Uterus (tissue), 4 donors: ENCODE results near the gene PAX4. TPM values are rescaled to one million over a fixed set of nuclear protein-coding genes. Genes with fewer than 3 reads are reported as not detected.
"Not testable (repeated sequence)": the region's sequence is repeated elsewhere in the genome, so short reads cannot be mapped to it uniquely, and the experiment has no call there.

Experiments used
- DNase-seq, 2 donors: peaks; one replicate each; pipeline ENCODE4 v3.0.0-alpha.2; 2019 to 2020
- H3K27ac ChIP-seq, 2 donors: fragments of 200-600 bp; sonication (generic); 1 replicate in 1 of 2; 2 replicates in 1 of 2; pipeline ENCODE4 v1.5.1; 2016 to 2018
- H3K27me3 ChIP-seq, 2 donors: fragments of 200-600 bp; sonication (generic); one replicate each; pipeline ENCODE4 v1.5.1; 2018 to 2019; ENCODE audit warnings: control low read depth in 1 of 2
- H3K36me3 ChIP-seq, 2 donors: fragments of 200-600 bp; sonication (generic); one replicate each; pipeline ENCODE4 v1.5.1; 2019; ENCODE audit warnings: control low read depth in 1 of 2
- H3K4me1 ChIP-seq, 2 donors: fragments of 200-600 bp; sonication (generic); one replicate each; pipeline ENCODE4 v1.5.1; 2018 to 2019; ENCODE audit warnings: control low read depth in 1 of 2
- H3K4me3 ChIP-seq, 2 donors: fragments of 200-600 bp; sonication (generic); 1 replicate in 1 of 2; 2 replicates in 1 of 2; pipeline ENCODE4 v1.5.1; 2018 to 2019; ENCODE audit warnings: mild to moderate bottlenecking in 1 of 2
- H3K9me3 ChIP-seq, 2 donors: fragments of 200-600 bp; sonication (generic); one replicate each; pipeline ENCODE4 v1.5.1; 2019; ENCODE audit warnings: control low read depth in 1 of 2
- POLR2A ChIP-seq, 2 donors: fragments of 450-650 bp; IDR thresholded peaks; one replicate each; pipeline ENCODE4 v1.6.1; 2016; ENCODE audit warnings: antibody characterized with exemption in 2 of 2, mild to moderate bottlenecking in 1 of 2, moderate library complexity in 1 of 2
- intact Hi-C: fragments of 100-400 bp; cut with DNase I; formaldehyde crosslinking; loops from one replicate; pipeline ENCODE4 v1.15.1; 2023; ENCODE audit warnings: low total_unique reads
- total RNA-seq, 4 donors: library from RNA; depleted of rRNA in 3 of 4; stranded (reverse); fragments of >200 nt in 3 of 4; gene quantifications; one replicate each; pipeline versions ENCODE4 v1.1.0 to v1.2.4, GENCODE V29; 2014 to 2023
- TF ChIP-seq, protein P1 (sequence below), 4 experiments: fragments of 200-600 bp in 2 of 4; fragments of 450-650 bp in 2 of 4; sonication (generic) in 2 of 4; IDR thresholded peaks; one replicate each; pipeline ENCODE4 v1.5.1; 2016 to 2019; ENCODE audit warnings: antibody characterized with exemption in 4 of 4, mild to moderate bottlenecking in 2 of 4, moderate library complexity in 1 of 4
- donor health status: DM: yes; HTN: yes; CAD: no.

The PAX4 gene
- total RNA-seq, 4 donors from 2014 or later: not detected

DNA sequence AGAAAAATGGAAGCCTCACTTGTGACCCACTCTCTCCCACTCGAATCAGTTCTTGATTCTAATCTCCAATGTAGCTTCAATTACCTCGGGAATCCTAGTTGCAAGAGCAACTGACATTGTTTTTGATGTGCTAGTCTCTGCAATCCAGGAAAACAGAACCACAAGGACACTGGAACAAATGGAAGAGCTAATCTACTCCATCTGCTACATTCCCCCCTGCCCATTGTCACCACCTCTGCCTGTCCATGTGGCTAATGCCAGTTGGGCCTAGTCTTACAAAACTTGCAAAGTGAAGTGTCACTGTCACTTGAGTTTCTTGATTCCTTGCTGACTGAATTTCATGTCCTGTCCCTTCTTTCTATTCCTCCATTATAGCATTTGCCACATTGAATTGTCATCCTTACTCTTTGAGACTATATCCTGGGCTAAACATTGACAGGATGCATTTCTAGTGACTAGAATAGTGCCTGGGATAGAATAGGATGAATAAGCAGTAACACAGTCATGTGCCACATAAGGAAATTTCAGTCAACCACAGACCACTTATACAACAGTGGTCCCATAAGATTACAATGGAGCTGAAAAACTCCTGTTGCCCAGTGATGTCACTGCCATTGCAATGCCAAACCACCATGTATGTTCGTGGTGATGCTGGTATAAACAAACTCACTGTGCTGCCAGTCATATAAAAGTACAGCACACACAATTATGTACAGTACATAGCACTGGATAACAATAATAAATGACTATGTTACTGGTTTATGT lies 46.0 kb downstream of the PAX4 start:
- Histone ChIP-seq H3K27ac (no peak overlapping the region), H3K4me1 (no peaks in the 10 kb centered on the region)

DNA sequence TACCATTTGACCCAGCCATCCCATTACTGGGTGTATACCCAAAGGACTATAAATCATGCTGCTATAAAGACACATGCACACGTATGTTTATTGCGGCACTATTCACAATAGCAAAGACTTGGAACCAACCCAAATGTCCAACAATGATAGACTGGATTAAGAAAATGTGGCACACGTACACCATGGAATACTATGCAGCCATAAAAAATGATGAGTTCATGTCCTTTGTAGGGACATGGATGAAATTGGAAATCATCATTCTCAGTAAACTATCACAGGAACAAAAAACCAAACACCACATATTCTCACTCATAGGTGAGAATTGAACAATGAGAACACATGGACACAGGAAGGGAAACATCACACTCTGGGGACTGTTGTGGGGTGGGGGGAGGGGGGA lies 49.9 kb downstream of the PAX4 start:
- H3K36me3 ChIP-seq, H3K4me3 ChIP-seq, DNase-seq, H3K9me3 ChIP-seq, H3K27me3 ChIP-seq, H3K4me1 ChIP-seq, intact Hi-C loops, H3K27ac ChIP-seq: not testable (repeated sequence)

More for the DNA sequence above, 46.0 kb downstream of the PAX4 start:
- no peaks in the 10 kb centered on the region for H3K36me3 ChIP-seq
- intact Hi-C loops: no loop called here
- TF ChIP-seq POLR2A (IDR thresholded peaks at IDR 0.05): no peak
- TF ChIP-seq, protein P1, sequence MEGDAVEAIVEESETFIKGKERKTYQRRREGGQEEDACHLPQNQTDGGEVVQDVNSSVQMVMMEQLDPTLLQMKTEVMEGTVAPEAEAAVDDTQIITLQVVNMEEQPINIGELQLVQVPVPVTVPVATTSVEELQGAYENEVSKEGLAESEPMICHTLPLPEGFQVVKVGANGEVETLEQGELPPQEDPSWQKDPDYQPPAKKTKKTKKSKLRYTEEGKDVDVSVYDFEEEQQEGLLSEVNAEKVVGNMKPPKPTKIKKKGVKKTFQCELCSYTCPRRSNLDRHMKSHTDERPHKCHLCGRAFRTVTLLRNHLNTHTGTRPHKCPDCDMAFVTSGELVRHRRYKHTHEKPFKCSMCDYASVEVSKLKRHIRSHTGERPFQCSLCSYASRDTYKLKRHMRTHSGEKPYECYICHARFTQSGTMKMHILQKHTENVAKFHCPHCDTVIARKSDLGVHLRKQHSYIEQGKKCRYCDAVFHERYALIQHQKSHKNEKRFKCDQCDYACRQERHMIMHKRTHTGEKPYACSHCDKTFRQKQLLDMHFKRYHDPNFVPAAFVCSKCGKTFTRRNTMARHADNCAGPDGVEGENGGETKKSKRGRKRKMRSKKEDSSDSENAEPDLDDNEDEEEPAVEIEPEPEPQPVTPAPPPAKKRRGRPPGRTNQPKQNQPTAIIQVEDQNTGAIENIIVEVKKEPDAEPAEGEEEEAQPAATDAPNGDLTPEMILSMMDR (IDR thresholded peaks at IDR 0.05): no peak
- H3K9me3 ChIP-seq: no peaks in the 10 kb centered on the region
- DNase-seq: no peak
- H3K4me3 ChIP-seq: no peak overlapping the region
- H3K27me3 ChIP-seq: no peaks in the 10 kb centered on the region

DNA sequence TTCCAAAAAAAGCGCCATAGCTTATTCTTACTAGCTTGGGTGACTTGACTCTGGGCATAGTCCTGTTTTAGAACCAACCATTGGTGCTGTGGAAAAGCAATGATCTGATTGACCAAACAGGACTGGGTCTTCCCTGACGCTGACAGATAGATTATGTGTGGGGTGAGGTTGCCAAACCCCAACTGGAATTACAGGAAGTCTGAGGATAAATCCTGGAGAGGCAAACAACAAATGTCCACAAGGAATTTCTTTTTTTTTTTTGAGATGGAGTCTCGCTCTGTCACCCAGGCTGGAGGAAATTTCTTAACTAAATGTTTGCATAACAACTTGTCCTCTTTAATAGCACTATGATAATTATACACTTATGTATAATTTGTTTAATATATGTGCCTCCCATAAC lies 51.7 kb downstream of the PAX4 start:
- intact Hi-C loops: no loop called here
- no peaks in the 10 kb centered on the region for H3K9me3 ChIP-seq
- no peak for TF ChIP-seq POLR2A (IDR thresholded peaks at IDR 0.05)
- TF ChIP-seq, protein P1 (IDR thresholded peaks at IDR 0.05): no peak
- H3K4me1 ChIP-seq: no peaks in the 10 kb centered on the region
- H3K27me3 ChIP-seq: no peaks in the 10 kb centered on the region
- DNase-seq: no peak
- no peaks in the 10 kb centered on the region for H3K36me3 ChIP-seq
- no peak overlapping the region for H3K27ac ChIP-seq
- H3K4me3 ChIP-seq: no peak overlapping the region

Other genes starting within 250 kb of the PAX4 start
- 10 to 100 TPM; 19.7 to 49.1 (median 40.1) TPM for gene ZNF800, start 225.4 kb downstream of the PAX4 start, total RNA-seq
- gene GCC1, start 32.5 kb downstream of the PAX4 start, total RNA-seq: 10 to 100 TPM in 2 of 4 donors, 1 to 10 TPM in 2; 3.8 to 22.9 (median 10.6) TPM
- gene ARF5, start 29.7 kb downstream of the PAX4 start, total RNA-seq: 100 to 1,000 TPM in 3 of 4 donors, 10 to 100 TPM in 1; 77.4 to 273 (median 122) TPM
- gene FSCN3, start 24.4 kb downstream of the PAX4 start, total RNA-seq: 1 to 10 TPM in 1 of 4 donors, under 1 TPM in 1, not detected in 2; 0.62 to 2.1 TPM
- 100 to 1,000 TPM in 2 of 4 donors, 10 to 100 TPM in 2; 54.8 to 192 (median 117) TPM for gene SND1, start 34.1 kb upstream of the PAX4 start, total RNA-seq